Central memory CD4-positive, alpha-beta T cell (primary cell): ENCODE measurements around the gene LYPD3.

ENCODE experiments used
- DNase-seq: peaks from one replicate; pipeline ENCODE4 v3.0.0; 2022

Gene LYPD3

GRCh38 chr19:43430142-43430710 is 35.2 kb downstream of the LYPD3 start:
- DNase-seq: no peak

GRCh38 chr19:43429395-43429794 is 36.0 kb downstream of the LYPD3 start:
- DNase-seq: no peak

GRCh38 chr19:43425567-43426392 is 39.6 kb downstream of the LYPD3 start:
- no peak for DNase-seq

GRCh38 chr19:43423779-43424178 is 41.6 kb downstream of the LYPD3 start:
- DNase-seq: no peak

- DNase-seq: no peak
Measured at GRCh38 chr19:43422689-43423066, 42.7 kb downstream of the LYPD3 start.

GRCh38 chr19:43422000-43422688 is 43.3 kb downstream of the LYPD3 start:
- DNase-seq: no peak

- no peak for DNase-seq
Measured at GRCh38 chr19:43420954-43421353, 44.5 kb downstream of the LYPD3 start.

- no peak for DNase-seq
Measured at GRCh38 chr19:43416951-43417623, 48.3 kb downstream of the LYPD3 start.

GRCh38 chr19:43414554-43414953 is 50.9 kb downstream of the LYPD3 start, which contains the start of gene TEX101:
TEX101 (plus strand) TSS chr19:43414890; CDS start chr19:43415920, 1,030 bp downstream.
- no peak for DNase-seq

- no peak for DNase-seq
Measured at GRCh38 chr19:43412441-43412840, 53.0 kb downstream of the LYPD3 start.
